A673 (cell line): ENCODE results near the gene P2RY2. TPM values are rescaled to one million over a fixed set of nuclear protein-coding genes. Genes with fewer than 3 reads are reported as not detected.

ENCODE experiments used
- BruUV-seq: library from RNA; stranded (reverse); fragments of 400-500 nt; replicated peaks from 2 replicates; lab custom pipeline; 2021; lab: Mats Ljungman, UMichigan
- CTCF ChIA-PET: fragments of 300-600 bp; sonication (Branson Sonifier 250); formaldehyde crosslinking; loops from one replicate; lab custom pipeline; 2022; ENCODE audit warnings: antibody characterized with exemption; lab: Charles Lee
- POLR2A ChIA-PET: fragments of 300-600 bp; sonication (Branson Sonifier 250); formaldehyde crosslinking; loops from one replicate; lab custom pipeline; 2022; ENCODE audit warnings: antibody characterized with exemption; ENCODE audit not compliant: low non-redundant PET; lab: Charles Lee
- DNase-seq: peaks from one replicate; pipeline ENCODE4 v3.0.0-alpha.2; 2015; ENCODE audit warnings: low spot score
- H3K27ac ChIP-seq: fragments of 200-600 bp; sonication (generic); 2 replicates; pipeline ENCODE4 v1.5.1; 2016; ENCODE audit warnings: mixed run types, low read depth, mild to moderate bottlenecking, mixed read lengths, antibody characterized with exemption, low read length; ENCODE audit not compliant: poor library complexity, severe bottlenecking
- H3K27me3 ChIP-seq: fragments of 200-600 bp; sonication (generic); replicated peaks from 2 replicates; pipeline ENCODE4 v1.6.1; 2017; ENCODE audit warnings: mixed run types, low read depth, mild to moderate bottlenecking, mixed read lengths, antibody characterized with exemption, low read length; ENCODE audit not compliant: insufficient read depth, poor library complexity
- H3K36me3 ChIP-seq: fragments of 200-600 bp; sonication (generic); 2 replicates; pipeline ENCODE4 v1.6.1; 2016; ENCODE audit warnings: mixed run types, mild to moderate bottlenecking, mixed read lengths, antibody characterized with exemption, low read length; ENCODE audit not compliant: insufficient read depth, poor library complexity, severe bottlenecking
- H3K4me1 ChIP-seq: fragments of 200-600 bp; sonication (generic); 2 replicates; pipeline ENCODE4 v1.6.1; 2017; ENCODE audit warnings: mixed run types, mild to moderate bottlenecking, mixed read lengths, antibody characterized with exemption, low read length; ENCODE audit not compliant: insufficient read depth, poor library complexity, severe bottlenecking
- H3K4me3 ChIP-seq: fragments of 200-600 bp; sonication (generic); 2 replicates; pipeline ENCODE4 v1.5.1; 2016; ENCODE audit warnings: low read depth, mixed run types, mild to moderate bottlenecking, mixed read lengths, low read length; ENCODE audit not compliant: poor library complexity, severe bottlenecking
- H3K9me3 ChIP-seq: fragments of 200-600 bp; sonication (generic); 2 replicates; pipeline ENCODE4 v1.6.1; 2016; ENCODE audit warnings: mixed run types, low read depth, mild to moderate bottlenecking, mixed read lengths, antibody characterized with exemption, low read length; ENCODE audit not compliant: poor library complexity, severe bottlenecking
- EZH2 ChIP-seq: fragments of 200-600 bp; sonication (generic); IDR thresholded peaks from 2 replicates; pipeline ENCODE4 v1.6.1; 2017; ENCODE audit warnings: borderline replicate concordance, low read depth, mild to moderate bottlenecking, mixed read lengths, antibody characterized with exemption, low read length; ENCODE audit not compliant: poor library complexity, severe bottlenecking
- intact Hi-C: fragments of 100-400 bp; cut with micrococcal nuclease; formaldehyde crosslinking; loops from one replicate; pipeline ENCODE4 v1.10.0; 2022; ENCODE audit not compliant: unreplicated experiment
- total RNA-seq: library from RNA; stranded (reverse); gene quantifications from 2 replicates; pipeline ENCODE4 v1.2.3, GENCODE V29; 2021
- TF ChIP-seq, protein P1 (sequence below): fragments of 300-800, 200-600 bp; sonication (generic); conservative IDR thresholded peaks from 2 replicates; pipeline ENCODE4 v1.5.1; 2017; ENCODE audit warnings: low read depth, mild to moderate bottlenecking, antibody characterized with exemption, low read length, moderate library complexity, mixed read lengths

P2RY2 gene
- total RNA-seq, 1 experiment from 2014 or later, result not detected

DNA sequence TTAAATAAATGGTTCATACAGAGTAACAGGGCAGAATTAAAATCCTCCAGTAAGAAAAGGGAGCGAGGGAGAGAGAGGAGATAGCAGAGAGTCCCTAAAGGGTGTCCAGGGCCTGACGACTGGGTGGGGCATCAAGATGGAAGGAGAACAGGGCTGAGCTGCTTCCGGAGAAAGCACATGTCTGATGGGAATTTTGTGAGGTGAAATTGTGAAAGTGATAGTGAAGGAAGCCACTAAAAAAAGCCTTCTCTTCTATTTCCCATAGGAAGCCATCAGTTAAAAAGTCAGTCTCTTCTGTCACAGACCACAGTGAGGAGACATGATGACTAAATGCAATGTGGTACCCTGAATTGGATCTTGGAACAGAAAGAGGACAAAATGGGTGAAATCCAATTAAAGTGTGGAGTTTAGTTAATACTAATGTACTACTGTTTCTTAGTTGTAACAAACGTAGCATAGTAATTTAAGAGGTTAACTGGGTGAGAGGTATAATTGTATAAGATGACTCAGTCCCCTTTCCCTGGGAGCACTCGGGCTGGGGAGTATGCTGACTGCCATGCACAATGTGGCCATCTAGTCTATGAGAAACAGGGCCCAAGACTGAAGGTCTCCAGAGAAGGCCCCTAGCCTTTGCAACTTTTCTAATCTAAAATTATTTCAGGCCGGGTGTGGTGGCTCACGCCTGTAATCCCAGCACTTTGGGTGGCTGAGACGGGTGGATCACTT, 46.5 kb upstream of the P2RY2 start:
- Histone ChIP-seq H3K4me3 (no peak overlapping the region), H3K4me1 (no peaks in the 10 kb centered on the region), H3K36me3 (no peaks in the 10 kb centered on the region), H3K27ac (no peak overlapping the region), H3K27me3 (no peaks in the 10 kb centered on the region), H3K9me3 (no peaks in the 10 kb centered on the region)
- no peak for DNase-seq
- no TSS peak for BruUV-seq
- intact Hi-C loops, result loop anchor here (10.0 kb wide), 1 partner anchor 587 kb away; no protein-coding TSS in a partner anchor
- CTCF ChIA-PET, result no interaction called here
- TF ChIP-seq, protein P1, sequence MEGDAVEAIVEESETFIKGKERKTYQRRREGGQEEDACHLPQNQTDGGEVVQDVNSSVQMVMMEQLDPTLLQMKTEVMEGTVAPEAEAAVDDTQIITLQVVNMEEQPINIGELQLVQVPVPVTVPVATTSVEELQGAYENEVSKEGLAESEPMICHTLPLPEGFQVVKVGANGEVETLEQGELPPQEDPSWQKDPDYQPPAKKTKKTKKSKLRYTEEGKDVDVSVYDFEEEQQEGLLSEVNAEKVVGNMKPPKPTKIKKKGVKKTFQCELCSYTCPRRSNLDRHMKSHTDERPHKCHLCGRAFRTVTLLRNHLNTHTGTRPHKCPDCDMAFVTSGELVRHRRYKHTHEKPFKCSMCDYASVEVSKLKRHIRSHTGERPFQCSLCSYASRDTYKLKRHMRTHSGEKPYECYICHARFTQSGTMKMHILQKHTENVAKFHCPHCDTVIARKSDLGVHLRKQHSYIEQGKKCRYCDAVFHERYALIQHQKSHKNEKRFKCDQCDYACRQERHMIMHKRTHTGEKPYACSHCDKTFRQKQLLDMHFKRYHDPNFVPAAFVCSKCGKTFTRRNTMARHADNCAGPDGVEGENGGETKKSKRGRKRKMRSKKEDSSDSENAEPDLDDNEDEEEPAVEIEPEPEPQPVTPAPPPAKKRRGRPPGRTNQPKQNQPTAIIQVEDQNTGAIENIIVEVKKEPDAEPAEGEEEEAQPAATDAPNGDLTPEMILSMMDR, result no peak
- no peak for TF ChIP-seq EZH2
- POLR2A ChIA-PET, result no interaction called here

DNA sequence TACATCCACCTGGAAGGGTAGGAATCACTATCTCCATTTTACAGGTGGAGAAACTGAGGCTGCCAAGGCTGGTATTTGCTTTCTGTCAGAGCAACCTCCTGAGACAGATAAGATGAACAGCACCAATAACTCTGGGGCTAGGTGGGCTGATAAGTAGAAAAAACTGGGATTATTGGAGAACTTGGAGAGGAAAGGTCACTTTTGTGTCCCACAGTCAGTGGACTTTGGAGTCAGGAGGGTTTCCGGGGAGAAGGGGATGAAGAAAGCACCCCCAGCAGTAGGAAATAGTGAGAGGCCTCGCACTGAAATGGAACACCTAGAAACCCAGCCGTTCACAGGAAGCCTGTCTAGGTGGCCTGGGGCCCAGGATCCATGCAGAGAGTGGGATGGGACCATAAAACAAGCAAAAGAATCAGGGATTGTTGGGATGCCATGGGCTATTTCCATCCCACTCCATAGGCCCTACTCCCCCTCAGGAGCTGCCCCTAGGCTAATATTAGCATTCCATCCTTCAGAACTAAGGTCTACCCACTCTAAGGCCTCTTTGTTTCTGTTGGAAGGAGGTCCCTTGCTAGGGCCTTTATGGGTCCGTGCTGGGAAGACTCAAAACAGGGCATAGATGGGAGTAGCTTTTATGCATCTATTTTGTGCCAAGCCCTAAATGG, 45.0 kb upstream of the P2RY2 start:
- ChIA-PET POLR2A (no interaction called here), CTCF (no interaction called here)
- Histone ChIP-seq H3K27me3 (no peaks in the 10 kb centered on the region), H3K27ac (no peak overlapping the region), H3K9me3 (no peaks in the 10 kb centered on the region), H3K36me3 (no peaks in the 10 kb centered on the region), H3K4me3 (no peak overlapping the region), H3K4me1 (no peaks in the 10 kb centered on the region)
- no TSS peak for BruUV-seq
- DNase-seq, result no peak
- TF ChIP-seq EZH2, result no peak
- TF ChIP-seq, protein P1, result no peak
- intact Hi-C loops, result loop anchor here (10.0 kb wide), 1 partner anchor 588 kb away; no protein-coding TSS in a partner anchor

DNA sequence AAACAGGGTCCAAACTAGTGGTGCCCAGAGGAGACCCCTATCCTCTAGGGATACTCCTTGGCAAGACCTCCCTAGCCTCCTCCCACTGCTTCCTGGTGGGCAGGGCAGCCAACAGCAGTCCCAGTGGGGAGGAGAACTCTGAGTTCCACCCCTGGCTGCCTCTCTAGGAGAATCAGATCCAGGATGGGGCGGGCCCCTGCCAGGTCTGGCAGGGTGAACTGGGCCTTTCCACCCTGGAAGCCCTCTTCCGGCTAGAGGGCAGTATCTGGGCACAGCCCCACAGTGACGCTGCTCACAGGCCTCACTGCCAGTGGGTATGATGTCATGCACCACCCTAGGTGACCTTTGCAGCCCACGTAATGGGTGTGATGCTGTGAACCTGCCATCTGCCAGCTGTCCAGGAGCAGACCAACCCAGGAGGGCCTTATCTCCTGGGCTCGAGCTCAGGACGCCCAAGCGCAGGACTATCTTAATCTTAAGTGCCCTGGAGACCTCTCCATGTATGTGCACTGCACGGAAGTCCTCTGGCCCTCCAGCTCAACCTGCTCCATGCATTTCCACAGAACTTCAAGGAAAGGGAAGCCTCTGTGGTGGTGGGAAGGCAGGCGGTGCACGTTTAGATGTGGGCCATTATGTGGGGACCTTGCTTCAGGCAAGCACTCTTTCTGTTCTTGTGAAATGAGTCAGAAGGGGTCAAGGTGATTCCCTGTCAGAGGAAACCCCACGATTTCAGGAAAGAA, 44.2 kb upstream of the P2RY2 start:
- TF ChIP-seq, protein P1, result no peak
- TF ChIP-seq EZH2, result no peak
- DNase-seq, result no peak
- POLR2A ChIA-PET, result no interaction called here
- Histone ChIP-seq H3K27ac (no peak overlapping the region), H3K4me1 (no peaks in the 10 kb centered on the region), H3K36me3 (no peaks in the 10 kb centered on the region), H3K4me3 (no peak overlapping the region), H3K27me3 (no peaks in the 10 kb centered on the region), H3K9me3 (no peaks in the 10 kb centered on the region)
- intact Hi-C loops, result loop anchor here (10.0 kb wide), 1 partner anchor 589 kb away; no protein-coding TSS in a partner anchor
- CTCF ChIA-PET, result no interaction called here
- BruUV-seq, result no TSS peak
